ENCODE data around the gene CRADD. TPM values are rescaled to one million over a fixed set of nuclear protein-coding genes. Genes with fewer than 3 reads are reported as not detected.

CRADD gene
- total RNA-seq, 1 experiment from 2014 or later = 7.6 TPM

DNA sequence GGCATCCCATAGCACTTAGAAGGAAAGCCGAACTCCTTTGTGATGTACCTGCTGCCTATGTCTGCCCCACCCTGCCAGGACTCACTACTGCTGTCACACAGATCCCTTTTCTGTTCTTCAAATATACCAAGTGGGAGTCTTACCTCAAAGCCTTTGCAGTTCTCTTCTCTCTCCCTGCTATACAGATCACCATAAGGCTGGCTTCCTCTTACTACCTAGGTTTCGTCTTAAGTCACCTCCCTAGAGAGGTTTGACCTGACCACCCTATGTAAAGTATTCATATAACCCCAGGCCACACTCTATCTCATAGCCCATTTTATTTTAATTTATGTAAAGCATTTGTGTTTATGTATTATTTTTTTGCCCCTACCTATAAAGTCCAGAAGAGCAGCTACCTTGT lies 117.6 kb downstream of the CRADD start:
- no peak overlapping the region for H3T11ph ChIP-seq (ENCODE audit: low read length)
- DNase-seq = no peak
- Mint-ChIP-seq H3K27me3 (ENCODE audit: low read depth) (no peaks in the 10 kb centered on the region), H3K9me3 (no peaks in the 10 kb centered on the region), H3K36me3 (ENCODE audit: insufficient read depth in 1 of 3, low read depth in 3 of 3) (no peaks in the 10 kb centered on the region), H3K4me3 (no peak overlapping the region), H3K27ac (no peak overlapping the region), H3K4me1 (peaks cover 15 to 16% of the 10 kb centered on the region in 2 experiments)
- H3K4me1 ChIP-seq (ENCODE audit: insufficient read depth, low read length) = peaks cover 4% of the 10 kb centered on the region
- H2BK12ac ChIP-seq (ENCODE audit: insufficient read length, low read depth, low read length) = no peak overlapping the region
- no peaks in the 10 kb centered on the region for H3K9me3 ChIP-seq (ENCODE audit: control insufficient read depth, low read depth, low read length)
- H3K27me3 ChIP-seq (ENCODE audit: insufficient read depth, low read length) = no peaks in the 10 kb centered on the region
- no peak overlapping the region for H2AFZ ChIP-seq (ENCODE audit: low read length)
- H4K91ac ChIP-seq (ENCODE audit: insufficient read length, low read depth, low read length) = no peak overlapping the region
- no peak overlapping the region for H4K5ac ChIP-seq (ENCODE audit: insufficient read length, low read depth, low read length)
- WGBS (ENCODE audit: extremely low coverage, insufficient read length, low lambda C conversion rate) = no CpG with 5 or more reads among the region's 2 CpGs
- no peaks in the 10 kb centered on the region for H4K20me1 ChIP-seq (ENCODE audit: control insufficient read depth, insufficient read depth, insufficient read length)
- no peak overlapping the region for H3K14ac ChIP-seq (ENCODE audit: insufficient read depth, low read length)
- no peak overlapping the region for H4K8ac ChIP-seq (replicated peaks; ENCODE audit: insufficient read length, low read depth, low read length)
- no peak overlapping the region for H2AK5ac ChIP-seq (ENCODE audit: insufficient read length, low read length)
- H3K4ac ChIP-seq (ENCODE audit: low read depth, low read length) = no peak overlapping the region
- no peak overlapping the region for H3K56ac ChIP-seq (ENCODE audit: insufficient read length, low read depth, low read length)
- H3K23me2 ChIP-seq (ENCODE audit: insufficient read length, low read depth, low read length, poor library complexity, severe bottlenecking) = no peaks in the 10 kb centered on the region
- TF ChIP-seq, protein P1, sequence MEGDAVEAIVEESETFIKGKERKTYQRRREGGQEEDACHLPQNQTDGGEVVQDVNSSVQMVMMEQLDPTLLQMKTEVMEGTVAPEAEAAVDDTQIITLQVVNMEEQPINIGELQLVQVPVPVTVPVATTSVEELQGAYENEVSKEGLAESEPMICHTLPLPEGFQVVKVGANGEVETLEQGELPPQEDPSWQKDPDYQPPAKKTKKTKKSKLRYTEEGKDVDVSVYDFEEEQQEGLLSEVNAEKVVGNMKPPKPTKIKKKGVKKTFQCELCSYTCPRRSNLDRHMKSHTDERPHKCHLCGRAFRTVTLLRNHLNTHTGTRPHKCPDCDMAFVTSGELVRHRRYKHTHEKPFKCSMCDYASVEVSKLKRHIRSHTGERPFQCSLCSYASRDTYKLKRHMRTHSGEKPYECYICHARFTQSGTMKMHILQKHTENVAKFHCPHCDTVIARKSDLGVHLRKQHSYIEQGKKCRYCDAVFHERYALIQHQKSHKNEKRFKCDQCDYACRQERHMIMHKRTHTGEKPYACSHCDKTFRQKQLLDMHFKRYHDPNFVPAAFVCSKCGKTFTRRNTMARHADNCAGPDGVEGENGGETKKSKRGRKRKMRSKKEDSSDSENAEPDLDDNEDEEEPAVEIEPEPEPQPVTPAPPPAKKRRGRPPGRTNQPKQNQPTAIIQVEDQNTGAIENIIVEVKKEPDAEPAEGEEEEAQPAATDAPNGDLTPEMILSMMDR (conservative IDR thresholded peaks at IDR 0.05) = no peak
- H3K9ac ChIP-seq (ENCODE audit: extremely low read depth, insufficient read length, low read length) = no peak overlapping the region
- no peak overlapping the region for H3K18ac ChIP-seq (ENCODE audit: insufficient read length, low read depth, low read length)
- H3K27ac ChIP-seq (ENCODE audit: insufficient read length, low read depth, low read length) = no peak overlapping the region
- no peak overlapping the region for H2BK15ac ChIP-seq (ENCODE audit: low read depth, low read length)
- H2BK5ac ChIP-seq (ENCODE audit: insufficient read length, low read length) = no peak overlapping the region
- H2BK120ac ChIP-seq (ENCODE audit: low read depth, low read length, poor library complexity, severe bottlenecking) = no peak overlapping the region
- no peak overlapping the region for H3K4me2 ChIP-seq (ENCODE audit: insufficient read depth, insufficient read length, low read length)
- no peaks in the 10 kb centered on the region for H3K79me1 ChIP-seq (ENCODE audit: insufficient read depth, low read depth, low read length, poor library complexity, severe bottlenecking)
- H2BK20ac ChIP-seq (ENCODE audit: low read depth, low read length, poor library complexity, severe bottlenecking) = no peak overlapping the region
- H3K23ac ChIP-seq (ENCODE audit: insufficient read length, low read depth, low read length) = no peak overlapping the region
- H3K79me2 ChIP-seq (ENCODE audit: insufficient read depth, low read length) = no peaks in the 10 kb centered on the region

All from H9 (cell line).